Calu3 (cell line): Measurements from ENCODE around the gene NCAPH2. TPM values are rescaled to one million over a fixed set of nuclear protein-coding genes. Genes with fewer than 3 reads are reported as not detected.

Source experiments
- BruUV-seq: library from RNA; stranded (reverse); fragments of 400-500 nt; replicated peaks from 2 replicates; lab custom pipeline; 2021; lab: Mats Ljungman, UMichigan
- CTCF ChIA-PET: fragments of 300-600 bp; sonication (Branson Sonifier 250); formaldehyde crosslinking; loops from one replicate; lab custom pipeline; 2022; ENCODE audit warnings: antibody characterized with exemption; lab: Charles Lee
- DNase-seq: peaks from one replicate; pipeline ENCODE4 v3.0.0; 2022
- H3K27ac Mint-ChIP-seq: one replicate; pipeline ENCODE4 v1.8.0; 2022; ENCODE audit warnings: mixed read lengths; ENCODE audit not compliant: unreplicated experiment
- H3K27me3 Mint-ChIP-seq: one replicate; pipeline ENCODE4 v1.8.0; 2022; ENCODE audit warnings: mixed read lengths; ENCODE audit not compliant: unreplicated experiment
- H3K36me3 Mint-ChIP-seq: one replicate; pipeline ENCODE4 v1.8.0; 2022; ENCODE audit warnings: mild to moderate bottlenecking, moderate library complexity, mixed read lengths; ENCODE audit not compliant: insufficient read depth, unreplicated experiment
- H3K4me1 Mint-ChIP-seq: one replicate; pipeline ENCODE4 v1.8.0; 2022; ENCODE audit warnings: mild to moderate bottlenecking, low read depth, mixed read lengths; ENCODE audit not compliant: unreplicated experiment
- H3K4me3 Mint-ChIP-seq: one replicate; pipeline ENCODE4 v1.8.0; 2022; ENCODE audit warnings: mild to moderate bottlenecking, low read depth, moderate library complexity, mixed read lengths; ENCODE audit not compliant: unreplicated experiment
- H3K9me3 Mint-ChIP-seq: one replicate; pipeline ENCODE4 v1.8.0; 2022; ENCODE audit warnings: low read depth, mixed read lengths; ENCODE audit not compliant: unreplicated experiment
- CTCF ChIP-seq: fragments of 200-600 bp; IDR thresholded peaks from one replicate; pipeline ENCODE4 v1.8.0; 2022; ENCODE audit warnings: antibody characterized with exemption; ENCODE audit not compliant: unreplicated experiment
- intact Hi-C: fragments of 100-400 bp; cut with micrococcal nuclease; formaldehyde crosslinking; loops from one replicate; pipeline ENCODE4 v1.10.0; 2022; ENCODE audit not compliant: unreplicated experiment
- total RNA-seq: library from RNA; stranded (reverse); gene quantifications from 2 replicates; pipeline ENCODE4 v1.2.3, GENCODE V29; 2022

The NCAPH2 gene
- total RNA-seq, 1 experiment from 2014 or later: 92.0 TPM

DNA sequence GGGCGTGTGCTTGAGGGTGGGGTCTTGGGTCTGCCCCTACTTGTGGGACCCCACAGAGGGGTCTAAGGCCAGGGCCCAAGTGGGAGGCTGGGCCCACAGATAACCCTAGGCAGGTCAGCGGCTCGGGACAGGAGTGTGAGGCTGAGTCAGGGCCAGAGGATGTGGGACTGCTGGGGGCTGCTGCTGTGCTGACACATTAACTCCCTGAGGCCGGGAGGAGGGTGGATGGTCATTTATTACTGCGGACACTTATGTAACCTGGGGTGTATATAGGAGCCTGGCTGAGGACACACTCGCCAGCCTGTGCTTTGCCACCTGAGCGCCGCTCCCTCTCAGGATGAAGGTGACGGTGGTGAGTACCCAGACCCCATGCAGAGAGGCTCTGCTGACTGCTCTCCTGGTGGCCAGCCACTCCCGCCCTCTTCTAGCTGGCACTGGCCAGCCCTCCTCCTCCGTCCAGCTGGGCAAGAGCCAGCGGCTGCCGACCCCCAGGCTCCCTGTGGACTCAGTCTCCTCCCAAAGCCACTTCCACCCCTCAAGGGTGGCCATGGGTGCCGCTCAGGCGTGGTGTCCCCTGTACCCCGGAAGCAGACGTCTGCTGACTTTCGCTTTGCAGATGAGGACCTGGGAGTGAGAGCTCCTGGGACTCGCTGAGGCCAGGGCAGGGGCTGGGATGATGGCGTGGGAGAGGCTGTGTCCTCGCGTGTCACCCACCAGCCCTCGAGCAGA lies 21.3 kb upstream of the NCAPH2 start, which contains the start of gene MIOX:
MIOX (plus strand) TSS at position 299 of the 729 bp plus-strand sequence; CDS start at position 338, 39 bp downstream.
- DNase-seq: no peak
- peaks cover 38% of the 10 kb centered on the region for H3K4me1 Mint-ChIP-seq
- peaks cover 57% of the 10 kb centered on the region for H3K36me3 Mint-ChIP-seq
- peak within 1 kb of the TSS; percentile 85 for H3K27ac Mint-ChIP-seq
- TF ChIP-seq CTCF: no peak
- CTCF ChIA-PET: no interaction called here
- intact Hi-C loops: no loop called here
- peak within 1 kb of the TSS; percentile 24 for H3K4me3 Mint-ChIP-seq
- H3K27me3 Mint-ChIP-seq: no peaks in the 10 kb centered on the region
- no TSS peak for BruUV-seq
- H3K9me3 Mint-ChIP-seq: no peaks in the 10 kb centered on the region

GRCh38 chr22:50487290-50488005 lies 20.6 kb upstream of the NCAPH2 start:
- intact Hi-C loops: no loop called here
- no TSS peak for BruUV-seq
- CTCF ChIA-PET: no interaction called here
- Mint-ChIP-seq H3K4me1 (peaks cover 38% of the 10 kb centered on the region), H3K27ac (peak overlapping the region; percentile 85), H3K27me3 (no peaks in the 10 kb centered on the region), H3K9me3 (no peaks in the 10 kb centered on the region), H3K36me3 (peaks cover 50% of the 10 kb centered on the region), H3K4me3 (no peak overlapping the region)
- DNase-seq: no peak
- no peak for TF ChIP-seq CTCF

GRCh38 chr22:50488006-50488677 lies 19.9 kb upstream of the NCAPH2 start:
- CTCF ChIA-PET: no interaction called here
- DNase-seq: no peak

More at GRCh38 chr22:50488006-50488677, 19.9 kb upstream of the NCAPH2 start:
- H3K27me3 Mint-ChIP-seq: no peaks in the 10 kb centered on the region
- BruUV-seq: no TSS peak
- no peaks in the 10 kb centered on the region for H3K9me3 Mint-ChIP-seq
- no peak overlapping the region for H3K27ac Mint-ChIP-seq
- H3K4me3 Mint-ChIP-seq: no peak overlapping the region
- peaks cover 43% of the 10 kb centered on the region for H3K36me3 Mint-ChIP-seq
- TF ChIP-seq CTCF: no peak
- peaks cover 38% of the 10 kb centered on the region for H3K4me1 Mint-ChIP-seq
- intact Hi-C loops: no loop called here
